ENCODE data around the gene PHACTR1.
"Not testable (repeated sequence)": the region's sequence is repeated elsewhere in the genome, so short reads cannot be mapped to it uniquely, and the experiment has no call there.

The PHACTR1 gene

GRCh38 chr6:12903246-12903645, 186.7 kb downstream of the PHACTR1 start:
- no peak for DNase-seq (ENCODE audit: low read depth)

- no peak for DNase-seq (ENCODE audit: low read depth)
Measured at GRCh38 chr6:12909833-12910232, 193.3 kb downstream of the PHACTR1 start.

- no peak for DNase-seq (ENCODE audit: low read depth)
Measured at GRCh38 chr6:12911427-12911826, 194.9 kb downstream of the PHACTR1 start.

GRCh38 chr6:12913201-12913600, 196.6 kb downstream of the PHACTR1 start:
- DNase-seq (ENCODE audit: low read depth) = no peak

- DNase-seq (ENCODE audit: low read depth) = no peak
Measured at GRCh38 chr6:12916006-12916405, 199.4 kb downstream of the PHACTR1 start.

- no peak for DNase-seq (ENCODE audit: low read depth)
Measured at GRCh38 chr6:12916420-12917136, 200.0 kb downstream of the PHACTR1 start.

GRCh38 chr6:12921467-12921866, 204.9 kb downstream of the PHACTR1 start:
- DNase-seq (ENCODE audit: low read depth) = no peak

GRCh38 chr6:12923644-12924235, 207.2 kb downstream of the PHACTR1 start:
- DNase-seq (ENCODE audit: low read depth) = no peak

- no peak for DNase-seq (ENCODE audit: low read depth)
Measured at GRCh38 chr6:12924911-12925310, 208.3 kb downstream of the PHACTR1 start.

GRCh38 chr6:12927746-12928145, 211.2 kb downstream of the PHACTR1 start:
- no peak for DNase-seq (ENCODE audit: low read depth)

- no peak for DNase-seq (ENCODE audit: low read depth)
Measured at GRCh38 chr6:12929678-12930077, 213.1 kb downstream of the PHACTR1 start.

GRCh38 chr6:12931639-12932038, 215.1 kb downstream of the PHACTR1 start:
- no peak for DNase-seq (ENCODE audit: low read depth)

GRCh38 chr6:12935637-12936036, 219.1 kb downstream of the PHACTR1 start:
- no peak for DNase-seq (ENCODE audit: low read depth)

GRCh38 chr6:12937971-12938370, 221.4 kb downstream of the PHACTR1 start:
- no peak for DNase-seq (ENCODE audit: low read depth)

GRCh38 chr6:12939314-12939713, 222.7 kb downstream of the PHACTR1 start:
- no peak for DNase-seq (ENCODE audit: low read depth)

GRCh38 chr6:12941422-12941821, 224.9 kb downstream of the PHACTR1 start:
- DNase-seq (ENCODE audit: low read depth) = no peak

- no peak for DNase-seq (ENCODE audit: low read depth)
Measured at GRCh38 chr6:12943549-12943948, 227.0 kb downstream of the PHACTR1 start.

GRCh38 chr6:12944001-12944400, 227.4 kb downstream of the PHACTR1 start:
- no peak for DNase-seq (ENCODE audit: low read depth)

GRCh38 chr6:12944528-12944927, 228.0 kb downstream of the PHACTR1 start:
- DNase-seq (ENCODE audit: low read depth) = not testable (repeated sequence)

GRCh38 chr6:12947151-12947871, 230.7 kb downstream of the PHACTR1 start:
- no peak for DNase-seq (ENCODE audit: low read depth)

GRCh38 chr6:12947967-12948366, 231.4 kb downstream of the PHACTR1 start:
- DNase-seq (ENCODE audit: low read depth) = no peak

- DNase-seq (ENCODE audit: low read depth) = no peak
Measured at GRCh38 chr6:12950976-12951375, 234.4 kb downstream of the PHACTR1 start.

GRCh38 chr6:12951415-12951814, 234.8 kb downstream of the PHACTR1 start:
- DNase-seq (ENCODE audit: low read depth) = no peak
